SKM-1 treated with dmso at 0.1 percent for 144 hours (cell line): ENCODE measurements around the gene SMLR1.

Experiments
- DNase-seq: peaks from one replicate; lab custom pipeline; 2025; ENCODE audit not compliant: unreplicated experiment; lab: John Stamatoyannopoulos, UW

SMLR1 gene

DNA sequence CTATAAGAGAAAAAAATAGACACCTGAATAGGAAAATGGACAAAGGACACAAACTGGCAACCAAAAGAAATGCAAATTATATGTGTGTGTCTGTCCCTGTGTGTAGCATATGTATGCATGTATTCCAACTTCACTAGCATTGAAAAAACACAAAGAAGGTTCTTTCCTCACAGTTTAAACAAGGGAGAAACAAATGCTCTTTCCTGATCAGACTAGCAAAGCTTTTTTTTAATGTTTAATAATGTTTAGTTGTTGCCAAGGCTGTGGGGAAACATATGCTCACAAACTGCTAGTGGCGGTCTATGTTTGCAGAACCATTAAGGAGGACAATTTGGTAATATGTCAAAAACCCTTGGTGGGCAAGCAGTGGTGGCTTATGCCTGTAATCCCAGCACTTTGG is 22.4 kb downstream of the SMLR1 start:
- DNase-seq = no peak

DNA sequence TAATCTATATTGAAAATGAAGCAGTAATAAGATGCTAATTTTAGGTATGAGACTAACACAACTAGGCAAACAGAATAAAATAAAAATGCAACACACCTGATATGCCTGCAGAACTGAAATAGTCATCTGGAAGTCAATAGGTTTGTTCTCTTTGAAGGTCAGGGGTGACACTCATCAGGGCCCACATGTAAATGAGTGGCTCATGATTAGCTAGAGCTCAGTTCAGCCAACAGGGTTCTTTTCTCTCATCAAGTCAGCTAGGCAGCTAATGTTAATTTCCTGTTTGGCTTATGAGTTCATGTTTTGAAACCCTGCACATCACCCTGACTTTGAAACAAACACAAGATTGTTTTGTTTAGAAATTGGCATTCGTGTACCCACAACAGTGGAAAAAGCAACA is 23.8 kb downstream of the SMLR1 start:
- DNase-seq = no peak

DNA sequence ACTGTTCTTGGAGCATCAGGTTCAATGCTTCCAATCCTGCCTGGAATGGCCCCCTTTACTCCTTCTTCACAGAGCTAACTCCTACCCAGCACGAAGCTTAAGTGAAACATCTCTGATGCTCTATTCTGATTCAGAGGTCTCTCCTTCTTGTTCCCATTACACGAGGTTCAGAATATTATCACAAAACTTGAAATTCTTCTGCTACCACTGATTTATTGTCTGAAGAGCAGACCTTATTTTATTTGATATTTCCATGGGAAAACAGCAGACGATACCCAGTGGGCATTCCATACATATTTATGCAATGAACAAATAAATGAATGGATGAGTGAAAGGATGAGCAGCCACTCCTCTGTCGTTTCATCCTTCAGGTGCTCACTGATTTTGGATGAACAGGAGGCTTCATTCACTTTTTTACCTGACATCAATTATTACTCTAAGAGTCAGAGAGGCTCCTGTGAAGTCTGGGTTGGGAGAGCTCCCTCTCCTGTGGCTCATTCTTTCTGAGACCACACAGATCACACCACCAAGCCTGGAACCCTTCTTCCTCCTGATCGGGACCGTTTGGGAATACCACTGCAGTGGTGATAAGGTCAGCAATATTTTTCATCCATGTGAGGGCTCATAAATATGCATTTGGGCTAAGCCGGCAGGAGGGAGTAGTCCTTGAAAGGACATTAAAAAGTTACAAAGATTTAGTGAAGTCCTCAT is 25.8 kb downstream of the SMLR1 start:
- no peak for DNase-seq

DNA sequence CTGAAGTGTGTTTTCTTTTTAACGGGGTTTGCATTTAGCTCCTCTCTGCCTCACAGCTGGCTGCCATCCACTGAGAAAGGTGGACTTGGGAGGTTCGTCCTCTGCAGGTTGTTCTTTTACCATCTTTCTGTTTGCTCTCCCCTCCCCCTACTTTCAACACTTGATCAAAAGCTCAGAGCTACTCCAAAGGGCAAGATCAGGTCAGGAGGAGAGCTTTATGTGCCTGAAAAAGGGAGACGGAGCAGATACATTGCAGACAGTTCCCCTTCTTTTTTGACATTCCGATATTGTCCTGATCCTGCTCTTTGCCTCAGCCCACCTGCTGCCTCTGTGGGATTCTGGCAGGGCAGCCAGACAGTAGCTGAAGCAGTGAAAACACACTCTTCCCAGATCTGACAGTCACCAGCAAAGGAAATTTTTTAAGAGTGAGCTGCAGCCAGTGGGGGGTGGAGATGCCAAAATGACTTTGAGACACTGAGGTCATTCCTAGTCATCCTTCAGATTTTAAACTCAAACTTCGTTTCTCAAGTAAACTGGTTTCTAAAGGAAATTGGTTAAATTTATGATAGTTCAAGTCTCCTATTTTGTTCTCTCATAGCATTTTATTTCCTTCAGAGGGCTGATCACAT is 26.5 kb downstream of the SMLR1 start:
- DNase-seq = no peak

DNA sequence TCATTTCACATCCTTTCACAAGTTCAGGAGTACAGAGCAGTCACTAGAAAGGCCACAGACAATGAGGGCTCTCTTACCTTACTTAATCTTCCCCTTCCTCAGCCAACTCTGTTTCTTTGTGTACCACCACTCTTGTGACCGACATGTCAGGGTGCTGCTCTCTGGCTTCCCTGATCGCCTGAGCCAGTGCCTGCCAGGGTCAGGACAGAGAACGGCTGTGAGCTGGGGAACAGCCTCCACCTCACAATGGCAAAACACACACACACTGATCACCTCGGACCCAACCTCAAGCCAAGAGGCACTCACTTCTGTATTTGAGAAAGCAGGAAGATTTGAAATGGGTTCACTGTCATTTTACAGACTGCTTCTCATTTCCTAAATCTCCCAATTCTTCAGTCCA is 30.8 kb downstream of the SMLR1 start:
- DNase-seq = no peak

DNA sequence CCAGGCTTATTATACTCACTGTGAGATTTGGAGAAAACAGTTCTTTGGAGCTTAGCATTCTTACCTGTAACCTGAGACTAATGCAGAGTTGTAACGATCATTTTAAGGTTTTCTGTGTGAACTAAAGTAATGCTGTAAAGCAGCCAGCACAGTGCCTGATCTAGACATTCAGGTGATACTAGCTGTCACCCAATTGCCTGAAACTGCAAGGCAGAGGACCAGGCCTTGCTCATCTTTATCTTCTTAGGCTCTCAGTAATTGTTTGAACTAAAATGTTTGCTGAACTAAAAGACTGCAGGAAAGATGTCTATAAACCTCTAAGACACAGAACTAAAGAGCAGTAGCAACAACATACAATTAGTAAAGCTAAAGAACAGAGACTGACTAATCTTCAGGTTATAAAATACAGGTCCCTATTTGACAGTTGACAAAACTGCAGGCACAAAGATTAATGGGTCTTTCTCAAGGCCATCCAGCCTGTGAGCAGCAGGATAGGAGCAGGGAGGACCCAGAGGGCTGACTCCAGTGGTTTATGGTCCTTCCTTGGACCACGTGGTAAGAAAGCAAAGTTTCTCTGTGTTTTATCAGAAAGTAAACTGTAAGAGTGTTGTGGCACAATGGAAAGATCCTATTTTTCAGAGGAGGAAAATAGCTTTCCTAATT is 31.4 kb downstream of the SMLR1 start:
- DNase-seq = no peak

DNA sequence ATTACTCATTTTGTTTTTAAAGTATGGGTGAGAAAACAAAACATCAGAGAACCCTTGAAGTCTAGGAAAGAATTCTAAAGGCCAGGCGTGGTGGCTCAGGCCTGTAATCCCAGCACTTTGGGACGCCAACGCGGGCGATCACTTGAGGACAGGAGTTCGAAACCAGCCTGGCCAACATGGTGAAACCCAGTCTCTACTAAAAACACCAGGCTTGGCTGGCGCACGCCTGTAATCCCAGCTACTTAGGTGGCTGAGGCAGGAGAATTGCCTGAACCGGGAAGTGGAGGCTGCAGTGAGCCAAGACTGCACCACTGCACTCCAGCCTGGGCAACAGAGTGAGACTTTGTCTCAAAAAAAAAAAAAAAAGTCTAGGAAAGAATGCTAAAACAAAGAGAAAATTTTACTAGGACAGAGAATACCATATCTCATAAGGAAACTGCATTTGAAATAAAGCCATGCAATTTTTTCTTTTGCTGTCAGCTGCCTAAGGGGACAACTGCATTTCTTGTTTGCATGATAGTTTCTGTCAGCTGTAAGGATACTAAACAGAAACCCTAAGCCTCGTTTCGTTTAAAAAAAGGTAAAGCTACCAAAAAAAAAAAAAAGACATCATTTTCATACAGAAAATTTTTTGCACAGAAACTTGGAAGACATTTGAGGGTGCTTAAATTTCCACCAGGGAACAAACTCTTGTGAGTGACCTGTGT is 32.1 kb downstream of the SMLR1 start:
- DNase-seq = no peak

DNA sequence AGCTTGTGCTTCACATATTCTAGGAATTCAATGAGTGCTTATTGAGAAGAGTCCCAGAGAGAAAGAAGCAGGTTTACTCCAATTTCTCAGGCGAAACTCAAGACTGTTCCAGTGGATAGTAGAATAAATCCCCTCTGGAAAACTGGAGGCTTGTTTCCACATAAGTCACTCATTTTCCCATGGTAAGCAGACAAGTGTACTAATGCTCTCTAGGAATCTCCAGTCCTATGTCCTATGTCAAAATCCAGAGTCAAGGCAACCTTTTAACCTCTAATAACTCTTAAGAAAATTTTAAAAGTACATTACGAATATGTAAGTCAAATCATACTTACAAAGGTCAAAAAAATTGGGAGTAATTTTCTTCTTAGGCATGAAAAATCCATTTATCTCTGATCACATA is 35.2 kb downstream of the SMLR1 start:
- DNase-seq = no peak

DNA sequence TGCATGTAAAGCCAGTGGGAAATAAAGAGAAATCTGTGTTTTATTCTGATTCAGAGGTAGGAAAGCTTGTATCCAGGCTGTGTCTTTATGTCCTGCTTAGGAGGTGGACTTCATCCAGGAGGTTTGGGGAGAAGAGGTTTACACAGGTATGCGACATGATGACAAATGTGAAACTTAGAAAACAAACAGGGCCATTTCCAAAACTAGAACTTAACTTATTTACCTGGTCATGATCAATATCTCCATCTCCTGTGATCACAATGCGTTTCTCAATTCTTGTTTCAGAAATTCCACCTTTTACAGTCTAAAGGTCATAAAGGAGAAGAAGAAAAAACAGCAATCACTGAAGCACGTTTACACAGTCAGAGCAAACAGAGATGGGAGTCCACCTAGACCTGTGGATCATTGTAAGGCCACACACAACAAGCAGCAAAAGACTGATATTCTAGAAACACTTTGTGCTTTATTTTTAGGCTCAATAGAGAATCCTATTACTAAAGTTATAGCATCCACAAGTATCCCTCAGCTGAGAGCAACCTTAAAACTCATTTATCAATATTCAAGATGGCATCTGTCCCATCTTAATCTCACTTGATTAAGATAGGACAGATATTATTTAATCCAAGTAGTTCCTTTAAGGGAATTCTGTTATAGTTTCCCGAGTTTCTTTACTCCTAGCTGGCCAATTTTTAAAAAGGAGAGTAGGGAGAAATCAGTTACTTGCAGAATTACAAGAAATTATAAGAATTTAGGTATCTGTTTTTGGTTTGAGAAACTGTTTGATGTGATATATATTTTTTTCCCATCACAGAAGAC is 36.4 kb downstream of the SMLR1 start:
- DNase-seq = no peak

DNA sequence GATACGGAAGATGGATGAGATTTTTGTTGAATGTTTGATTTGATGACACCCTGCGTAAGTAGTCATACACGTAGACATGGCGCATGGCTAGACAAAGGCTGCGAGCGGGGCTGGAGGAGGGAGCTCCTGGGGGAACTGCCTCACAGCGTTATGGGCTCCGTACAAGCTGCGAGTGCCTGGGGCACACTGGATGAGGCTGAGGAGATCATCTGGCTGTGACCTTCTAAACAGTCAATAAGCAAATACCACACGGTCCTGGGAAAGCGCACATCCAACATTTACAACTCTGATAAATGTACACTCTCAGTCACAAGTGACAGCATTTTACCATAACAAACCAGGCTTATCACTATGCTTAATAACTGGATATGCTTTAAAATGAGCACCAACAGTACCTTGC is 37.1 kb downstream of the SMLR1 start:
- no peak for DNase-seq

DNA sequence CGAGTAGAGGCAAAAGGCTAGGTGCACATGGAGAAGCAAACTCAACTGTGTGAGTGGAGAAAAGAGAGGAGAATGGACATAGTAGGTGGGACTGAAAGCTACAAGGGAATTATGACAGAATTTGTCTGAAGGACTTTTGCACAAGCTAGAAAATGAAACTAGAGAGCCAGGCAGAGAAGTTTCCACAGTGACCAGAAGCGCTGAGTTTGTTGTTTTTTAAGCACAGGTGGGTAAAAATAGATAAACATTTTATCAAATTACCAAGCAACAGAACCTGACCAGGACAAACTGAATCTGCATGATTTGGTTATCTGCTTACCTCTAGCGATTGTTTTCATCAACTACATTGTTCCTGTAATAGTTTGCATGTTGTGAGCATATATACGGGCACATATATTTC is 38.6 kb downstream of the SMLR1 start:
- DNase-seq = no peak

DNA sequence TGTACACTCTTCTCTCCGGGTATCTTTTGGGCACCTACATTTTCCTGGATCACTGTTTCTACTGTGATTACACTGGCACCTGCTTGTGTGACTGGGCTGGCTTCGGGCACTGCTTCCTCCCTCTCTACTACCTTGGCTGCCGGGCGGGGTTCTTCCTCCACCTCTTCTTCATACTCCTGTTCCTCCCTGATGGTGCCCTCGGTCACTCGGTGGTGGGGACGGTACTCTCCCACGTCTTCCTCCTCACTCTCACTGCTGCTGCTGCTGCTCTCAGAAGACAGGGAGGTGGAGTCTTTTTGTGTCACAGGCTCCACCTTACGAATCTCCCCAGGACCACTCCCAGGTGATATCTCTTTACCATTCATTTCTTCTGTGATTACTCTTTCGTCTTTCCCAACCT is 42.5 kb downstream of the SMLR1 start:
- no peak for DNase-seq

DNA sequence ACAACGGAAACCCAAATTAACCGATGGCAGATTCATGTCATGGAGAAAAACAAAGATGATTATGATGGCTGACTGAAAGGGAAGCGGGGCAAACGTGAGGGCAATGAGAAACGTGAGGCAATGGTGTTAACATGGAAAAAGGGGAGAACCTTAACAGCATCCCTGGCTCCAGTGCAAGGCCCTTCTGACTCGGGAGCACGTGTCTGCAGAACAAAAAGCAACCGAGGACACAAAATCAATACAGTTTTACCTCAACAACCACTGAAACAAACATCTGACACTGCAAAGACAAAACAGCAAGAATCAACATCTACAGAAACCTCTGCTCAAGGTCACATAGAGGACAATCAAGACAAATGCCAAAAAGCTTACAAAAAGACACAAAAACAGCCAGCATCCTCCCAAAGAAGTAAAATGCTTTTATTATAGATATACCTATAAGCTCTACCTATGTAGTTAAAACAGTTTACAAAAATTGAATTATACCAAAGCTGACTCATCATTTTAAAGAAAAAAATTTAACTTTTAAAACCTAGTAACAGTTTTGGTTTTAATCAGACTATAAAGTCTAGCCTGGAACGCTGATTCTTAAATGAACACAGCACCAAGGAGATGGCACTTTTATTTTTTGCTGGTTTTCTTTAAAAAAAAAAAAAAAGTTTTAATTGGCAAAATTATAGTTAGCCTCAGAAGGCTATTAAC is 43.1 kb downstream of the SMLR1 start:
- no peak for DNase-seq

DNA sequence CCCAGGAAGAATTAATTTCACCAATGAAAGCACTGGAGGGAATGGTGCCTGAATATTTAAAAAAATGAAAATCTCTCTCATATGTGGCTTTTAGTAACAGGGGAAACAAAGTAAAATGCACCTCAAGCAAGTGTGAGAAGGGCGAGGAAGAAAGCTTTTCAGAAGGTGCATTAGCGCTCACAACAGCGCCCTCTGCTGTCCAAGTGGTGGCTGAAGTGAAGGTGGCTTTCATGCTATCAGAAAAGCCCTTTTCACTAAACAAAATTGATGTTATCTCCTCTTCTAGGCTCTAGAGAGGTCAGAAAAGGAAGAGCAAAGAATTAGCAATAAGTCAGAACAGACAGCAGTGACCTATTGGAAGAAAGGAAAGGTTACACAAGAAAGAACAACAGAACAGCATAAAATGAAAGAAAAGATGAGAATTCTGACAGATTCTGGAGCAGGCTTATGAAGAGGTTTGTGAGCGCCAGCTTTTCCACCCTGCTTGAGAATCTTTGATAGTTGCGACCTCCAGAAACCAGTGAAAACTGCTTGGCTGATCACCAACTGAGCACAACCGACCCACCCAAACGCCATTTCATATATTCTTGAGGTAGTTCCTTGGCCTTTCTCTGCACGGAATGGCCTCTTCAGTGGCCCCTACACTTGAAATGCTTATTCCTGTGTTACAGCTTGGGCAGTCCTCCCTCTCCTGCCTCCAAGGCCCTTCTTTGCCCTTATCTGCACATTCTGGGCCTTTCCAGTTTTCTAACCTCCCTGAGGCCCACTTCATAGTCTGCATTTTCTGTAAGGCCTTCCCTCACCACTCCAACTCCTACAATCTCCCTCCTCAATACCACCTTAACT is 45.3 kb downstream of the SMLR1 start:
- DNase-seq = peak; percentile 31

DNA sequence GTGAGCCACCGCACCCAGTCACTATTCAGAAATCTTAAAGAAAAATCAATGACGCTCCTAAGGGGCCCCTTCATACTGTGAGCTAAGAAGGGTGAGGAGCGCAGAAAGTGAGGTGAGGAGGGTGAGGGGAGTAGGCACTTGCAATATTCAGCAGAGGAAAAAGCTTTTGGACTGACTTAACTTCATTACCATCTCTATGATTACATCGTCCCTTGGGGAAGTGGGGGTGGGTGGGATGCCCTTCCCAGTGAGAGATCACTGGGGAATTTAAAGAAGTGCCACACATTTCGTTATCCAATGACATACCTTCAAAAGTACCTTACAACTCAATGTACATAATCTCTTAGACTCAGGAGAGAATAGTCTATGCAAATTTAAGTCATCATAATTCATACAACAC is 46.5 kb downstream of the SMLR1 start:
- DNase-seq = no peak

DNA sequence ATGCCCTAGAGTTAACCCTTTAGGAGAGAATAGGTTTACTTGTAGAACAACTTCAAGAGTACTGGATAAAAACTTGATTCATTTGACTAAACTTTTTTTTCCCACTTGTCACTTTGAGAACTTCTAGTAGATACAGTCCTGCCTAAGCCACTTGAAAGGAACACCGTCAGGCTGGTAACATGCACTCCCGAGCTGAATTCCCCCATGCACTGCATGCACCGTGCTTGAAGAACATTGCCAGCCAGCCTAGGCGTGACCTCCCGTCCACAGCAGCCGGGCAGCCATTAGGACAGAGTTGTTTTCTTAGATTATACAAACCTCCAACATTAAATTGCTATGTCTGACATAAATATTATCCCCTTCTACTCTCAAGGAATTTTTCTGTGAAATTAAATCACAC is 52.6 kb downstream of the SMLR1 start:
- no peak for DNase-seq

DNA sequence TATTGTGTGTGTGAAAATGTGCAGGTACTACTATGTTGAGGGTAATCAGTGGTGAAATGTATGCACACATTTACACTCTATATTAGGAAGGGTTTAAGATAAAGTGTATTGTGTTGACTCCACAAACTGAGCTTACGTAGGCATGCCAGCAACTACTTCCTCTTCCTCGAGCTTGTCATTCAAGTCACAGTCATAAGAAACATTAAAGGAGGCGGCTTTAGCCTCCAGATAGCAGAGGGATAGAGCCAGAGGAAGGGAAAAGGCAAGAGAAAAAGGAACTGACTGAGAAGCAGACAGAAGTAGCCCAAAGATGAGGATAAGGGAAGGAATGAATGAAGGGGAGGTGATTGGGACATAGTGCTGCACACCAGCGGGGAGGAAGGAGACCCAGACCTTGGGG is 55.2 kb downstream of the SMLR1 start:
- DNase-seq = peak; percentile 3

DNA sequence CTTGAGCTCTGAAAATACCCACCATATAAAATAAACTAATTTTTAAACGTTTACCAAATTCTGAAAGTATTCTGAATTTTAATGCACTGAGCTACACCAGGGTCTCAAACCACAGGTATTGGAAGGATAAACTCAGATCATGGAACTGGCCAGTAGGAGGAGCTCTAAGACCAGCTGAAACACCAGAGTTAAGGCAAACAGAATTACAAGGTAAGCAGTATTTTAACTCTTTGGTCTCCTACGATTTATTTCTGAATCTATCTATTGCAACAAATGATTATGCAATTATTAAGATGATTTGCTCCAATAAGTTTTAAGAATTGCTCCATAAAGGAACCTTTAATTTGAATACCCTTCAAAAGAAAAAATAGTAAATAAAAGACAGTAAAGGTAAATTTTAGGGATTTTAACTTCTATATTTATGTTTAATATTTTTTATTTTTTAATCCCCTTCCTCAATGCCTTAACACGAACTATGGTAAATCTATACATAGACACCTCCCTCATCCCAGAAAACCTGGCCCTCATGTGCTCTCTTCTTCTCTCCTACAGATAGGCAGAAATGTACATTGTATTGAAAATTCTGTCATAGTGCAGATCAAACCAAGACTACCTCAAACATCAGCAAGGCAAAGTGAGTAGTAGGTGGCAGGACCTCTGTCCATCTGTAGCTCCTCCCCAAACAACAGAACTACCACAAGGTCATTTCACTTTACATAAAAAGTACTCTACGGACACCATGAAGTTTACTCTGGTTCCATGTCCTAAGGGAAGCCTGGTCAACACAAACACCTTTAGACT is 58.4 kb downstream of the SMLR1 start:
- peak; percentile 65 for DNase-seq
